Measurements from ENCODE around the gene FBXO40.

FBXO40 gene

DNA sequence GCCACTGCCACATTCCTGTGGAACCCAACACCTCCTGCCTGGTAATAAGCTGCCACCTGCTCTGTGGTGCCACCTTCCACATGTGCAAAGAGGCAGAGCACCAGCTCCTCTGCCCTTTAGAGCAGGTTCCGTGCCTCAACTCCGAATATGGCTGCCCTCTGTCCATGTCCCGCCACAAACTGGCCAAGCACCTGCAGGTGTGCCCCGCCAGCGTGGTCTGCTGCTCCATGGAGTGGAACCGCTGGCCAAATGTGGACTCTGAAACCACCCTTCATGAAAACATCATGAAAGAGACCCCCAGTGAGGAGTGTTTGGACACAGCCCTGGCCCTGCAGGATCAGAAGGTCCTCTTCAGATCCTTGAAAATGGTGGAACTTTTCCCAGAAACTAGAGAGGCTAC lies 28.3 kb downstream of the FBXO40 start:
- DNase-seq, result no peak

DNA sequence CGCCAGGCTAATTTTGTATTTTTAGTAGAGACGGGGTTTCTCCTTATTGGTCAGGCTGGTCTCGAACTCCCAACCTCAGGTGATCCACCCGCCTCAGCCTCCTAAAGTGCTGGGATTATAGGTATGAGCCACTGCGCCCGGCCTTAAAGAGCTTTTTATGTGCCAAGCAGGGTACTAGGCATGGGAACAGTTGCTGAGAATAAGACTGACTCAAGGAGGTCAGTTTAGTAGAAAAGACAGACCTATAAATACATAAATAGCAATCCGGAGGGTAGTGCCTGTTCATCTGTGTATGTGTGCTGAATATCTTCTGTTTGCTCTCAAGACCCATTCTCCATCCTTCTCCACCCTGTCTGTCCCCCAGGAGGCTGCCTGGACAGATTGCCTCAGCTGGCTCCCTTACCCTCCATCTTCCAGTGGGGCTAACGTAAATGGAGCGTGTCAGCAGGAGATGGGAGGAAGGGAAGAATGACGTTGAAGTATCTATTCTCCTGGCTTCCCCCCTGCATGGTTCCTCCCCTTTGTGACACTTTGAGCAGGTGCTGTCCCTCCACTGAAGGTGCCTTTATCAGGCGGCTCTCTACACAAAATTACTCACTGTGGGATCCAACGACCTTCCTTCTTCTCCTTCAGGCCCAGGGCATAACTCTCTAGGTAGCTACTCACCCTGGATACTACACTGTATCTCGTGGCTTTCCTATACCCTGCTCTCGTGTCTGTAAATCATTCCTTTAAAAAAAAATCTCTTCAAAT lies 31.1 kb downstream of the FBXO40 start:
- DNase-seq, result no peak

DNA sequence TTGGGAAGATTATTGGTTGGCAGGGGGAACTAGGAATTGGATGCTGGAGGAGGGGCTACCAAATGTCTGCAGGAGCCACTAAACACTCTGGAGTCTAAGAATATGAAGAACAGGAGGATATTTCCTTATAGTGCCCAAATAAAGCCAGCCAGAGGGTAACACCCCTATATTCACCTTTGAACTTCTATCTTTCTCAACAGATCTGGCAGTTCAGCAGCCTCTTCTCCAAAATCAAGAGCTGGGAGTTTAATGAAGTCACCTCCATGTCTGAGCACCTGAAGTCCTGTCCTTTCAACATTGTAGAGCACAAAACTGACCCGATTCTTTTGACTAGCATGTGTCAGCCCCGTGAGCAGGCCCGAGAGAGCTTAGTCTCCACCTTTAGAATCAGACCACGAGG lies 33.3 kb downstream of the FBXO40 start:
- no peak for DNase-seq

DNA sequence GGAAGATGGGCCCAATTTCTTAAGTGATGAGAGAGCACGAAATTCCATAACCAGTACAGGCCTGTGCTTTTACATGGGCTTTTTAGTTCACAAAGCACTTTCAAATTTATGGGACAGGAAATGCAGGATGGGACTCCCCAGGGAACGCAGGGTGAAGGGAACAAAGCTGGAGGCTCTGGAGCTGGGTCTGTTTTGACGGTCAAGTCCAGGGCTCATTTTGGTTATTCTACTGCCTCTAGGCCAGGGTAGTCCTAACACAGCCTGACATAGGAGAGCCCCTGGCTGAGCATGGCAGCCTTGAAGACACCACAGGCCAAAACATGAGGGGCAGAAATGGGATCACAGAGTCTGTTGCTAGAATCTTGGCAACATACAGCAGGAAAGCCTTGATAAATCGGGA lies 34.0 kb downstream of the FBXO40 start:
- DNase-seq, result no peak

DNA sequence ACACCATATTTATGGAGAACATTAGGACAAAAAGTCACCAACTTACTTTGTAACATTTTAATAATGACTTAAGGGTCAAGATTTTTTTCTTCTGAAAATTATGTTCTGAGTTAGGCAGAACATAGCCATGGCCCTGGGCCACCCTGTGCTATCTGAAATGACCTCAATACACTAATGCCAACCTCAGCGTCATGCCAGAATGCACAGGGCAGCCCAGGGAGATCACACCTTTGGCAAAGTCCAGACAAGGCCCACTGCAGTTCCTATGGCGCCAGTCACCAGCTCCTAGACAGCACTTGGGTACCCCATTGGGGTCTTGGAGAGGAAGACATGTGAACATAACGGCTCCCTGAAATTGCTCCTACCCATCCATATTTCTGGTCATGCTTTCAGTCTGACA lies 34.4 kb downstream of the FBXO40 start:
- DNase-seq, result no peak

DNA sequence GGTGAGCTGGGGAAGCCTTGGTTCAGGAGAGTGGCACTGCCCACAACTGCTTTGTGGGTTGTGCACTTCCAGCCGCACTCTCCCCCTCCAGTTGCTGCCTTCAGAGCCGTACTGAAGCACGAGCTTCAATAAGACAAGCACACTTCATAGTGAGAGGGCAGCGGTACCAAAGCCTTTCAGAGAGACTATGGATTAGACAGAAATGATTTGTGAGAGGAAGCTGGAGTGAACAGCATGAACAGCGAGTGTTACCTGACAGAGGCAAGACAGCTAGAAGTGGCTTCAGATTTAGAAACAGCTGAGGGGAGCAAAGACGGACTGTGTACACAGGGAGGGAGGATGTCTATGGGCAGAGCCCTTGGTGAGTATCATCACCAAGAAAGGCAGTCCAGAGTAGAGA lies 36.4 kb downstream of the FBXO40 start:
- no peak for DNase-seq

DNA sequence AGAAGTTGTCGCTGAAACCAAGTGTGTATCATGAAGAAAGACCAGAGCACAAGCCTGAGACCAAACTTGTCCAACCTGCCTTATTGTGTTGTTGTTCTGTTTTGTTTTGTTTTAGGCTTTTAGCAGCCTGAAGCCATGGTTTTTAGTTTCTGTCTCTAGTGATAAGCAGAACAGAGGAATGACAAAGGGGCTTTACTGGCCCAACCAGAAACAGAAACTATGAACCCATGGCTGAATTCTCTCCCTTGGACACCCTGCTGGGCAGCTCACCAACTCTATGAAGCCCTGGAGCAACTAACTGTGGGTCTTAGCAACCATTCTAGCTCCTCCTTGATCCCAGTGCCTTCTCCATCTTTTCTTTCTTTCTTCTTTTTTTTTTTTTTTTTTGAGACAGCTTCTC lies 37.2 kb downstream of the FBXO40 start:
- DNase-seq, result no peak

DNA sequence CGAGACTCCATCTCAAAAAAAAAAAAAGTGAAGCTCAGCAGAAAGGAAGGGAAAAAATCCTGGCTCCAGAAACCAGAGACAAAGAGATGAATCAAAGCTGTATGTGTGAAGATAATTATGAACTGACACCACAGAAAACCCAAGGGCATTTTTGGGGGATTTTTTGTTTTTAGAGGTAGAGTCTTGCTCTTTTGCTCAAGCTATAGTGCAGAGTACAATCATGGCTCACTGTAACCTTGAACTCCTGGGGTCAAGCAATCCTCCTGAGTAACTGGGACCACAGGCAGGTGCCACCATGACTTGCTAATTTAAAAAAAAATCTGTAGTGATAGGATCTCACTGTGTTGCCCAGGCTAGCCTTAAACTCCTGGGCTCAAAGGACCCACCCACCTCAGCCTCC lies 44.7 kb downstream of the FBXO40 start:
- DNase-seq, result no peak

DNA sequence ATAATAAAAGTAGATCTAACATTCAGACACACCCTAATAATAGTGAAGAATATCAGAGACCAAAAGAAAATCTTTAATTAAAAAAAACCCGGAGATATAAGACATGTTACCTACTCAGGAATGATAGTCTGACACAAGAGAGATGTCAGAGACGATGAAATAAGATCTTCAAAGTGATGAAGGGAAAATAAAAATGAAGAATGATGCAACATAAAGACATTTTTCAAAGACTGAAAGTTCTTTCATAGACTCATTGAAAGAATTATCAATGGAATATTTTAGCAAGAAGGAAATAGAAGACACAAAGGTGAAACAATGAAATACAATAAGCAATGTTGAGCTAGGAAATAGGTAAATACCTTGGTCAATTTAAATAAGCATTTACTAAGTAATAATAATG lies 47.9 kb downstream of the FBXO40 start:
- DNase-seq, result no peak

DNA sequence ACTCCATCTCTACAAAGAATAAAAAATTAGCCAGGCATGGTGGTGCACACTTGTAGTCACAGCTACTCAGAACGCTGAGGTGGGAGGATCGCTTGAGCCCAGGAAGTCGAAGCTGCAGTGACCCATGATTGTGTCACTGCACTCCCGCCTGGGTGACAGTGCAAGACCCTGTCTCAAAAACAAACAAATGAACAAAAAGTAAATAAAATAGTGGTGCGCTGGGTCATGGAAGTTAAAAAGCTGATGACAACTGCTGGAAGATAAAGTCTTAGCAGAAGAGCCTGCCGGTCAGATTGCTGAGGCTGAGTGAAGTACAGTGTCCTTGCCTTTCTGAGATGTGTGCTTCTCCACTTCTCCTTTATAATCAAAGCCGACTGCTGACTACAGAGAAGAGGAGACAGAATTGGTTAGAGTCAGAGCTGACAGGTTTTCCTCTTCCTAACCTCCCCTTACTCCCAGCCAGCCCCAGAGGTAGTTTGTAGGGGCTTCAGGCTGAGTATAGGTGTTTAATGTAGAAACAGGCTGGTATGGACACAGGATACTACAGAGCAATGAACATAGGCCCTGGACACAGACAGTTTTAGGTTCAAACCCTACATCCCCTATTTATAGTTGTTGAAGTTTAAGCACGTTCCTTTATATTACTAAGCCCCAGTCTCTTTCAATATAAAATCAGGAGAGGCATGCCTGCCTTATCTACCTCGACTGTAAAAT lies 49.6 kb downstream of the FBXO40 start:
- DNase-seq, result no peak

DNA sequence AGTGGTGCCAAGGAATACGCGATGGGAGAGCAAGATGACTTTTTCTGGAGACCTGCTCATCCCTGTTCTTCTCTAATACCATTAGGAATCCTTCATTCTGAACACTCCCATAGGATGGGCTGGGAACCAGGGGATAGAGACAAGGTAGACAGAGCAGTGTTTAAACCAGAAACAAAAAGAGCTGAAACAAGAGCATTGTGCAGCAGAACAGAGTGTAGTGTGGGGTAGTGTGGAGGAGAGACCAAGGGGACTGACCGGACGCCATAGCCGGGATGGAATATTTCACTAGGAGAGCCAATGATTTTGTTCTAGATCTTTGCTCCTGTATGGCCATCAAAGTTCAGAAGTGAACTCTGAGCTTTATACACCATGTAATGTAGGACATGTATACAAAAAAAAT lies 51.9 kb downstream of the FBXO40 start:
- DNase-seq, result no peak

DNA sequence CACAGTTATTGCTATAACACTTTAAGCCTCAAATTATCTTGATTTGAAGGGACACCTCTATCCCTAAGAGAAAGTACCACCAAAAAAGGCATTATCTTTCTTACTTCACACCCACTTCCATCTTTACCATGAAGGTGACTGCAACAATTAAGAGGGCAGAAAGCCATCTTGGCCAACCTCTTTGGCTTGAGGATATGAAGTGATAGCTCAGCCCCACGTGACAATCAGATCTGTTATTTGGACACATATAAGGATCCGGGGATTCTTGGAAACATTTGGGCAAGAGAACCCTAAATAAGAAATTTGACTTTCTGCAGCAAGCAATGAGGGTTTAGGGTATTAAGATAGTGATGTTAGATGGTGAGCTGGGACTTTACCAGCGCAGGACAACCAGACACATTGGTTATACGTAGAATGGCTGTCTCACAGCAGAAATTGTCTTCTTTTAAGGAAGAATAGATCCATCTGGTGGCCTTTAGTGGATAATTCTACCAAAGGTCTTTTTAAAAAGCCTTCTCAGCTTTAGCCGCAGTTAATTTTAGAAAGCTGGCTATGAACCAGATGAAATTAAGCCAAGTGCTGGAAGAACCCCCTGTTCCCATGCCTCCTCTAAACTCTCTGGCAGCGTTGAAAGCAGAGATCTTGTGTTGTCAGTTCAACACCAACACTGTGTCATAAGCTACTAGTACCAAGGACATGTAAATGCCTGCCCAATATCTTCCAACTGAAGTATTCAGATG lies 55.2 kb downstream of the FBXO40 start:
- DNase-seq, result no peak

DNA sequence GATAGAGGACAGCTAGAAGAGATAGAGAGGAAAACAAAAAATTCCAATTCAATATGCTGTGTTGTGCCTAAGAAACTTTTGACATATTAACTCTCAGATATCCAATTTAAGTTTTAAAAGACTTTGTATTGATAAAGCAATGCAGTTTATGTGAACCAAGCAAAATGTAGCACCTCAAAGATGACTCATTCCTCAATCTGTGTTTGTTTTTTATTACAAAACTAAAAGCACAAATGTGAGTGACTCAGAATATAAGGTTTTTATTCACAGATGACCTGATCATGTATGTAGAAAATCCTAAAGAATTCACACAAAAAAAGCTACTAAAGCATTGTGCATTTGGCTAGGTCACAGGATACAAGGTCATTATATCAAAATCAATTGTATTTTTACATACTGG lies 56.5 kb downstream of the FBXO40 start:
- DNase-seq, result no peak

DNA sequence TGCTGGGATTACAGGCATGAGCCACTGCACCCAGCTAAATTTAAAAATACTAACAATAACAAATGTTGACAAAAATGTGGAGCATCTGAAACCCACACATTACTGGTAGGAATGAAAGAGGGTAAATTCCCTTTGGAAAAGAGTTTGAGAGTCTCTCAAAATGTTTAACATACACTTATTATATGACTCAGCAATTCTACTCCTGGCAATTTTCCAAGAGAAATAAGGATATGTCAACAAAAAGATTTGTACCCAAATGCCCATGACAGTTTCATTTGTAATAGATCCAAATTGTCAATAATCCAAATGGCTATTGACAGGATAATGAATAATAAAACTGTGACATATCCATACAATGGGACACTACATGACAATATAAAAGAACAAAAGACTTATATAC lies 58.5 kb downstream of the FBXO40 start:
- DNase-seq, result peak; percentile 61

DNA sequence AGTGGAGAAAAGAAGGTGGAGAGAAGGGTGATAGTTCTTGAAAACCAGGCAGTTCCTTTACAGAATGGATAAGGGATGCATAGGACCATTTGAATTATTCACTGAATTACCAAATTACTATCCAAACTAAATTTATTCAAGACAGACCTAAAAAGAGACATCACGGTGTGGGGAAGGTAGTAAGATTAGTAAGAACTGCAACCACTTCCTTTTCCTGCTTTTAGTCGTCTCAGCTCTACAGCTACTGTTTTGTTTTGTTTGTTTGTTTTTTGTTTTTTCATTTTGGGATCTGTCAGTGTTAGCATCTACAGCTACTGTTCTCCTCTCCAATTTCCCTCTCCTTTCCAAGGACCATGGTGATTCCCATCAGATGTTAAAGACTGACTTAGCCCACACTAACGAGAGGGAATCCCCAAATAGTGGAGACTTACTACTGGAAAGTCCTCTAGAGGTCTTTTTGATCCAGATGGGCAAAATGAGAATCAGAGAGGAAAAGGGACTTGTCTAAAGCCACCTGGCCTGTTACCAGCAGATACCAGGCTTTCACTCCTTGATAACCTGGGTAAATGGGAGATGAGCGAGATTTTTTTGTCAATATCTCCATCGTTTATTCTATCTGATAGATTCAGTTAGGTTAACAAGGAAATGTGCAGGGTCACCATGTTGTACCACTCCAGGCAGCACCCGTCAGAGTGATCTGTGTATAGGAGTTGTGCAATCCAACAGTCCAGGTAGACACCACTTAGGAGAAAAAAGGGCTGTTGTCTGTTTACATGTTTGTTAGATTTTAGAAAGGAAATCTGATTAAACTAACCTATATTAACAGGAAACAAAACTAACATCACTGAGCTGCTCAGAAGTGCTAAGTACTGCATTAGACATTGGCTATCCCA lies 61.6 kb downstream of the FBXO40 start:
- DNase-seq, result no peak

DNA sequence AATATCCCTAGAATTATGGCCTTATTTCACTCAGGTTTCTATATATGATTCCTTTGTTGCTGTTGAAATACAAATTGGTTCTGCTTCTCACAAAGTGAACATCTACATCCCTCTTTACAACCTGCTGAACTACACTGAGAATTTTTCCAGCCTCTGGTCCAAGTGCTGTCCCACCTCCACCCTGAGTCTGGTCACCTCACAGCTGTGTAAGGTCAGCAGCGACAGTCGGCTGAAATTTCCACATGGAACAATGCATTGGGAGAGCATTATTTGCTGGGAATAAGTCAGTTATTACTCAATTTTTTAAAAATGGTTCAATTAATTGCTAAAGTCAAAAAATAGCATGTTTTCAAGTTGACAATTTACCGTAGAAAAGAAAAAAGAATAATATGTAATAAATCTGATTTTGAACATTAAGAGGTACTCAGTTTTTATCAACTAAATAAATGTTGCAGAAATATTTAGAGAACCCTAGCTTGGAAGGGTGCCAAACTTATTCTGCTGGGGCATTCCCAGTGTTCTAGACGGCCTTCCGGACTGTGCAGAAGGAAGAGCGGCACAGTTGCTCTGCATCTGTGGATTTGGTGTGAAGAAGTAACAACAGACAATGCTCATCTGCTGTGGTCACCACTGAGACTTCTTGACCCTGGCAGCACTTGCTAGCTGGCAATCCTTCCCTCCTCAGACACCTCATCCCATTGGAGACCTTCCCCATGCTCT lies 65.7 kb downstream of the FBXO40 start:
- no peak for DNase-seq

DNA sequence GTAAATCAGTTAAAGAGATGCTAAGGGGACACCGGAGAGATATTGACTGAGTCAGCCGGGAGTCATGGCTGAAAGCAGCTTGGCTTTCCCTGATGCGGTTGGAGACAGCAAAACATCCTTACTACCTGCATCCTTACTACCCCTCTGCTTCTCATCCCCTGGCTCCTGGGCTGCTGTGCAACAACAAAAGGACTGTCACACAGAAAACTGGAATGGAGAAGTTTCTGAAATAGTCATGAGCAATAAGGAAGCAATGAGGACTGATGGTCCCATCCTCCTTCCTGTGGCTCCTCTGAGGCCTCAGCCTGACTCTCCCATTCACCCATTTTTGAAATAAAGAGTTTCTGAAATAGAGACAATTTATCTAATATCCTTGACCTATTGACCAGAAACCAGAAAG lies 66.4 kb downstream of the FBXO40 start:
- DNase-seq, result no peak

DNA sequence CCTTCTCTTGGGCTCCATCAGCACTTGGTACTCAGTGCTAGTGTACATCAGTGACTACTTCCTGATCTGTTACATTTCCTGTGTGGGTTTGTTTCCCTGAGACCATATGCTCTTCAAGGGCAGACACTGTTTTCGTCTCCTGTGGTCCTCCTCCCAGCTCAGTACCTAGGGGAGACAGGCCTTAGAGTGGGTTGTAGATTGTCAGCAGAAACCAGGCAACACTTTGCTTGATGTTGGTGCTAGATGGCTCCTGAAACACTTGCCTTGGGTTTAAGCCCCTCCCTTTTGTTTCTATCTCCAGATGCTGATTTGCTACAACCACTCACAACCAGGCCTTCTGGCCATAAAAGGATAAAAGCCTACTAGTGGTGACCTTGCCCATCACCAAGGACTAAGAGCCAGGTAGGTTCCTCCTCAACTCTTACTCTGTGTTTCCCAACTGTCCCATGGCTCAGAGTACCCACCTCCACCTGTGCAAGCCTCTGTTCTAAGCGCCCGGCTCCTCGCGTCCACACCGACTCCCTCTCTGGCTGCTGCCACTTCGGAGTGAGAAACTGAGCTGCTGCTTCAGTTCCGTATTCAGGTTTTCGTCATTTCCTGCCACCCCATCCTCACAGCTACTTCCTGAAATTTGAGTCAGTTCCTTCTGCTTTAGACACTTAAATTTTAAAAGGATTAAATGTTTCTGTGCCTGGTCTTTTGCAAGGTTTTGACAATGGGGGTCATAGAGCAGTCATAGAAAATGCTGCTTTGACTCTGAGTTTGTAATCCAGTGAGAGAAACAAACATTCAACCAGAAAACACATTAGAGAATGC lies 67.4 kb downstream of the FBXO40 start, which contains the start of gene HCLS1:
TSS of gene HCLS1 (minus strand) at position 548 of the 816 bp plus-strand sequence. CDS start 2,556 bp downstream, outside the sequence.
- DNase-seq, result peak; percentile 20

DNA sequence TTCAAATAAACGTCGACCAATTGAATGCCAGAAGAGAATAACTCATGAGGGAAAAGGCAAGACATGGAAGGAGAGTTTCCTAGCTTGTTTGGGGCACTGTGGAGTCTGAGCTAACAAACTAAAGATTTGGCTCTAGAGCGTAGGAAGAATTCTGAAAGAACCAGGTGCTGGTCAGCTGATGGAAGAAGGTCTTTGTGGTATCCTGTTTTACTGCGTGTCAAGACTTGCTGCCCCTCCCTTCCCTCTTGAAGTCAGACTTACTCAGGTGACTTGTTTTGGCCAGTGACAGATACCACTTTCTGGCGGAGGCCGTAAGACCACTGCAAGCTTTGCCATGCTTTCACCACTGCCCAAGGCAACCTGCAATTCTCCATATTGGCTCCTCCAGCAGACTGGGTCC lies 68.2 kb downstream of the FBXO40 start:
- DNase-seq, result no peak

DNA sequence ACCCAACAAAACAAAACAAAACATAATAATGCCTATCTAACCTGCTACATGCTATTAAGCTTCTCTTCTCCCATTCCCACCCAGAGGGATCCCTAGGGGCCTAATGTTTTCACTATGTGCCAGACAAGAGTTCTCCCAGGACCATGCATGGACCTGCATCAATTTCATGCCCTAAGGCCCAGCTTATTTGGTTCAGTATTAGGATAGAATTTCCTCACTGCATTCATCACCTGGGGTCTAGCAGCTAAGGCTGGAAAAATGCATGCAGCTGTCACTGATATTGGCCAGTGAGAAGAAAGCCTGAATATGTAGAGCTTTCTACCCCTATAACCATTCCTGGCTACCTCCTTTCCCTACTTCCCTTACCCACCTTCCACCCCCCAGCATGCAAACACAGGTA lies 69.6 kb downstream of the FBXO40 start:
- DNase-seq, result no peak

DNA sequence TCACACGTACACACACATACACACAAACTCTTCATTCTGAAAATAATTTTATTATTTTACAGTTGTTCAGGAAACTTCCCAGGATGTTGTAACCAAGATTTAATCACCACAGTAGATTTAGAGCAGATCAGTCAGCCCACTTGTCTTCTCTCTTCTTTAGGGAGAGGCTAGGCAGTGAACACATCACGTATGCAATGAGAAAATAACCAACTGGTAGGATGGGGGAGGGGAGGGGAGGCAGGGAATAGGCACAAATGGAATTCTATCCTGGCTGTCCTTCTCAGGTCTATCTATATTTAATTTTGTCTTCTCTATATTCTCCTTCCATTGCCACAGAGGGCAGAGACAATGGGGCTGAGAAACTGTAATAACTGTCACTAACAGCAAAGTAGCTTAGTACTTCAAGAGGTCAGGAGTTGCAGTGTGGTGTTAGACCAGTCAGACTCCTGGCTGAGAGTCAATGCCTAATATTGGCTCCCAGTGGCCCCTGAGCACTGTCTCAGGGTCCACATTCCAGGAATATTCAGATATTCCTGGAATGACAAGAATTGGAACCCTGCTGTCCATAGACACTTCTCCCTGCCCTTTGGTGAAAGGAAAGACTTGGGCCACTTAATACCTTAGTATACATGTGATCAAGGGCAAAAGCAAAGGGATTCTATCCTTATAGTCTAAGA lies 70.1 kb downstream of the FBXO40 start:
- no peak for DNase-seq
